HG02610 (cell line): ENCODE results near the gene ACSL4.

ENCODE experiments used
- ATAC-seq: cut with Tn5 transposase; IDR thresholded peaks from one replicate; pipeline ENCODE4 v1.9.1; 2021; ENCODE audit warnings: mild to moderate bottlenecking, moderate library complexity; ENCODE audit not compliant: unreplicated experiment

ACSL4 gene

GRCh38 chrX:109619771-109620170 is 113.3 kb downstream of the ACSL4 start:
- no peak for ATAC-seq

GRCh38 chrX:109614951-109615350 is 118.1 kb downstream of the ACSL4 start:
- no peak for ATAC-seq

DNA sequence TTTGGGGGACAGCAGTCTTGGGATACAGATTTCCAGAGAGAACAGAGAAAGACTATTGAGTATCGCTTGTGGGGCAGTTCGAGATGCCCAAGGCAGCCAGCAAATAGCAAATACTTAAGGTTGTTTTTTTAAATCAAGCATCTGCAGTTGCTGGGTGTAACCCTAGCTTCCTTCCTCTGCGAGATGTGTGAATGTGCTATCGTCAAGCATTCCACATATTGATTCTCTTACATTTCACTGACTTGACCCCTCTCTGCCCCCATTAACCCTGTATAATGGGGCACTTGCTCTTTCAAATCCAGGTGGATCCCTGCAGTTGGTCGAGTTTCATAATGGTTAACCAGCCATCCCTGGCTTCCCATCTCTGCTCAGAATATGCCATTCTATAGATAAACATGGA is 131.6 kb downstream of the ACSL4 start:
- ATAC-seq: no peak

GRCh38 chrX:109600237-109600651 is 132.8 kb downstream of the ACSL4 start:
- ATAC-seq: no peak

GRCh38 chrX:109596015-109596414 is 137.0 kb downstream of the ACSL4 start:
- ATAC-seq: no peak
